WTC11 (cell line): ENCODE data around the gene SREBF1. TPM values are rescaled to one million over a fixed set of nuclear protein-coding genes. Genes with fewer than 3 reads are reported as not detected.

Source experiments
- ATAC-seq: fragments of 200-7000 bp; cut with Tn5 transposase; 2 replicates; pipeline ENCODE4 v1.10.0; 2021; ENCODE audit warnings: mild to moderate bottlenecking, moderate library complexity
- CTCF ChIA-PET: fragments of 300-600 bp; sonication (Branson Sonifier 250); formaldehyde crosslinking; loops from one replicate; lab custom pipeline; 2021; ENCODE audit warnings: antibody characterized with exemption; lab: Charles Lee
- POLR2A ChIA-PET: fragments of 350-600 bp; sonication (Branson Sonifier 250); formaldehyde crosslinking; loops from one replicate; lab custom pipeline; 2021; ENCODE audit warnings: antibody characterized with exemption; lab: Charles Lee
- DNase-seq: peaks from one replicate; pipeline ENCODE4 v3.0.0; 2021; ENCODE audit warnings: low spot score
- H3K27ac Mint-ChIP-seq: 2 replicates; pipeline ENCODE4 v1.8.0; 2021; ENCODE audit warnings: mixed read lengths
- H3K27me3 Mint-ChIP-seq: 2 replicates; pipeline ENCODE4 v1.8.0; 2021; ENCODE audit warnings: low read depth, mild to moderate bottlenecking, moderate library complexity, mixed read lengths
- H3K36me3 Mint-ChIP-seq: 2 replicates; pipeline ENCODE4 v1.8.0; 2021; ENCODE audit warnings: mixed read lengths
- H3K4me1 Mint-ChIP-seq: 2 replicates; pipeline ENCODE4 v1.8.0; 2022; ENCODE audit warnings: mixed read lengths
- H3K4me3 Mint-ChIP-seq: 2 replicates; pipeline ENCODE4 v1.8.0; 2021; ENCODE audit warnings: mild to moderate bottlenecking, moderate library complexity, mixed read lengths
- H3K9me3 Mint-ChIP-seq: 2 replicates; pipeline ENCODE4 v1.8.0; 2021; ENCODE audit warnings: mixed read lengths
- E2F1 ChIP-seq: sonication (generic); formaldehyde crosslinking; IDR thresholded peaks from 2 replicates; pipeline ENCODE4 v1.8.0; 2022; ENCODE audit warnings: mild to moderate bottlenecking, missing genetic modification reagents
- FOXJ3 ChIP-seq: sonication (generic); formaldehyde crosslinking; IDR thresholded peaks from 2 replicates; pipeline ENCODE4 v1.9.0; 2021; ENCODE audit warnings: missing genetic modification reagents, mild to moderate bottlenecking, borderline replicate concordance
- HMGA2 ChIP-seq: fragments of 250-450 bp; sonication (Bioruptor Pico); IDR thresholded peaks from 2 replicates; pipeline ENCODE4 v1.4.0; 2021; ENCODE audit warnings: mild to moderate bottlenecking, moderate library complexity
- IRF1 ChIP-seq: sonication (generic); formaldehyde crosslinking; IDR thresholded peaks from 2 replicates; pipeline ENCODE4 v1.8.0; 2023; ENCODE audit warnings: missing genetic modification reagents
- JAZF1 ChIP-seq: fragments of 250-450 bp; sonication (Bioruptor Pico); IDR thresholded peaks from 2 replicates; pipeline ENCODE4 v1.9.0; 2021; ENCODE audit warnings: moderate library complexity, mild to moderate bottlenecking, inconsistent platforms
- MAX ChIP-seq: sonication (generic); formaldehyde crosslinking; IDR thresholded peaks from 2 replicates; pipeline ENCODE4 v1.8.0; 2022; ENCODE audit warnings: mild to moderate bottlenecking, missing genetic modification reagents
- MLX ChIP-seq: sonication (generic); formaldehyde crosslinking; IDR thresholded peaks from 2 replicates; pipeline ENCODE4 v1.8.1; 2023; ENCODE audit warnings: mild to moderate bottlenecking, missing genetic modification reagents, moderate library complexity
- NR3C1 ChIP-seq: sonication (generic); formaldehyde crosslinking; conservative IDR thresholded peaks from 2 replicates; pipeline ENCODE4 v1.8.1; 2023; ENCODE audit warnings: low read depth, mild to moderate bottlenecking, missing genetic modification reagents
- OVOL2 ChIP-seq: fragments of 250-450 bp; sonication (Bioruptor Pico); IDR thresholded peaks from 2 replicates; pipeline ENCODE4 v1.9.0; 2021; ENCODE audit warnings: mild to moderate bottlenecking, borderline replicate concordance
- RORB ChIP-seq: fragments of 250-450 bp; sonication (Bioruptor Pico); IDR thresholded peaks from 2 replicates; pipeline ENCODE4 v1.9.0; 2021; ENCODE audit warnings: mild to moderate bottlenecking
- SOX15 ChIP-seq: fragments of 250-450 bp; sonication (Bioruptor Pico); IDR thresholded peaks from 2 replicates; pipeline ENCODE4 v1.9.0; 2021; ENCODE audit warnings: mild to moderate bottlenecking
- TEAD1 ChIP-seq: sonication (generic); formaldehyde crosslinking; IDR thresholded peaks from 2 replicates; pipeline ENCODE4 v1.8.0; 2022; ENCODE audit warnings: mild to moderate bottlenecking, missing genetic modification reagents
- ZNF219 ChIP-seq: sonication (generic); formaldehyde crosslinking; IDR thresholded peaks from 2 replicates; pipeline ENCODE4 v1.8.0; 2023; ENCODE audit warnings: missing genetic modification reagents, mild to moderate bottlenecking, borderline replicate concordance
- ZNF281 ChIP-seq: sonication (generic); formaldehyde crosslinking; IDR thresholded peaks from 2 replicates; pipeline ENCODE4 v1.8.0; 2023; ENCODE audit warnings: mild to moderate bottlenecking, missing genetic modification reagents
- ZNF532 ChIP-seq: fragments of 250-450 bp; sonication (Bioruptor Pico); IDR thresholded peaks from 2 replicates; pipeline ENCODE4 v1.9.0; 2021; ENCODE audit warnings: mild to moderate bottlenecking, borderline replicate concordance
- total RNA-seq: library from RNA; stranded (reverse); gene quantifications from 3 replicates; pipeline ENCODE4 v1.2.3, GENCODE V29; 2021

The SREBF1 gene
- total RNA-seq, 1 experiment from 2014 or later, result 93.7 TPM

GRCh38 chr17:17835415-17836249 is 1.2 kb downstream of the SREBF1 start (continued):
- TF ChIP-seq ZNF532 (CRISPR knock-in tag), result peak; percentile 35; the same call in 1 of the 2 replicates
- peak; percentile 84; the same call in 1 of the 2 replicates for TF ChIP-seq TEAD1 (CRISPR knock-in tag)
- TF ChIP-seq JAZF1, result no peak
- TF ChIP-seq HMGA2 (CRISPR knock-in tag), result no peak
- no peak for TF ChIP-seq SOX15
- TF ChIP-seq FOXJ3 (CRISPR knock-in tag), result no peak
- TF ChIP-seq NR3C1, result no peak
- no peak for TF ChIP-seq ZNF219 (CRISPR knock-in tag)
- 0 out of 2 replicates have a peak, but pooled peaks have one; percentile 91 for TF ChIP-seq ZNF281 (CRISPR knock-in tag)
- peak; percentile 98; the same call in 1 of the 2 replicates for TF ChIP-seq MAX (CRISPR knock-in tag)
- TF ChIP-seq E2F1 (CRISPR knock-in tag), result peak; percentile 93; the same call in 1 of the 2 replicates
- TF ChIP-seq OVOL2, result 0 out of 2 replicates have a peak, but pooled peaks have one; percentile 4
- no peak for TF ChIP-seq MLX

GRCh38 chr17:17834974-17835373 is 1.8 kb downstream of the SREBF1 start:
- CTCF ChIA-PET, result interaction anchor here (0.9 to 1.0 kb wide), 2 partner anchors 35 to 84 kb away, joined by 3 read pairs; no protein-coding TSS in a partner anchor
- POLR2A ChIA-PET, result interaction anchor here (4.0 to 4.8 kb wide), 2 partner anchors 10 to 23 kb away, joined by 34 to 137 read pairs; no protein-coding TSS in a partner anchor
- no peaks in the 10 kb centered on the region for H3K27me3 Mint-ChIP-seq
- H3K36me3 Mint-ChIP-seq, result peaks cover 24% of the 10 kb centered on the region
- H3K9me3 Mint-ChIP-seq, result no peaks in the 10 kb centered on the region
- H3K4me3 Mint-ChIP-seq, result peak overlapping the region; percentile 69
- ATAC-seq, result no peak
- DNase-seq, result no peak
- no peak for TF ChIP-seq RORB (CRISPR knock-in tag)
- TF ChIP-seq IRF1, result no peak
- peaks cover 68% of the 10 kb centered on the region for H3K4me1 Mint-ChIP-seq
- no peak overlapping the region; the same call in 1 of the 2 replicates for H3K27ac Mint-ChIP-seq
